Measurements from ENCODE around the gene STX7.

DNA sequence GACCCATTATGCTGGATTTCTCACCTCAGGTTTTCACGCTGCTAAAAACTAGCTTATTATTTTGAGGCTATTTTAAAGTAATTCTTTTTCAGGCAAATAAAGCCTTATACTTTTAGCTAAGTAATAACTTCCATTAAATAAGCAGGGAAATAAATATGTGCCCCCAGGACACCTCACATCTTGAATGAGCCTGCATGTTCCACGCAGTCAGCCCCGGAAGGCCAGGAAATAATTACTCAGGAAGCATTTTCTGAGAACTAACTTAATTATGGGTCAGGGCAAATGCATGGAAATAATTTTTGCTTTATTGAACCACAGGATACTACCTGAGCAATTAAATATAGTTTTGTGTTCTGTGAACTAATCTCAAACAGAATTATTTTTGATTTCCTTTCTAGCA, 41.1 kb downstream of the STX7 start:
- TF ChIP-seq CTCF (IDR thresholded peaks at IDR 0.05): no peak
- TF ChIP-seq EZH2phosphoT487 (IDR thresholded peaks at IDR 0.05): no peak
- no peak for TF ChIP-seq EZH2 (IDR thresholded peaks at IDR 0.05)

Data from neural progenitor cell (in vitro differentiated cells).